HG03135 (cell line): ENCODE results near the gene FAM210B.
"Not testable (repeated sequence)": the region's sequence is repeated elsewhere in the genome, so short reads cannot be mapped to it uniquely, and the experiment has no call there.

Experiments used
- ATAC-seq: cut with Tn5 transposase; IDR thresholded peaks from one replicate; pipeline ENCODE4 v1.9.1; 2021; ENCODE audit warnings: mild to moderate bottlenecking, moderate library complexity; ENCODE audit not compliant: unreplicated experiment

FAM210B gene

GRCh38 chr20:56360133-56360907, 1.5 kb downstream of the FAM210B start:
- ATAC-seq, result no peak

- no peak for ATAC-seq
Measured at GRCh38 chr20:56360908-56361205, 2.1 kb downstream of the FAM210B start.

GRCh38 chr20:56361900-56362299, 3.1 kb downstream of the FAM210B start:
- no peak for ATAC-seq

DNA sequence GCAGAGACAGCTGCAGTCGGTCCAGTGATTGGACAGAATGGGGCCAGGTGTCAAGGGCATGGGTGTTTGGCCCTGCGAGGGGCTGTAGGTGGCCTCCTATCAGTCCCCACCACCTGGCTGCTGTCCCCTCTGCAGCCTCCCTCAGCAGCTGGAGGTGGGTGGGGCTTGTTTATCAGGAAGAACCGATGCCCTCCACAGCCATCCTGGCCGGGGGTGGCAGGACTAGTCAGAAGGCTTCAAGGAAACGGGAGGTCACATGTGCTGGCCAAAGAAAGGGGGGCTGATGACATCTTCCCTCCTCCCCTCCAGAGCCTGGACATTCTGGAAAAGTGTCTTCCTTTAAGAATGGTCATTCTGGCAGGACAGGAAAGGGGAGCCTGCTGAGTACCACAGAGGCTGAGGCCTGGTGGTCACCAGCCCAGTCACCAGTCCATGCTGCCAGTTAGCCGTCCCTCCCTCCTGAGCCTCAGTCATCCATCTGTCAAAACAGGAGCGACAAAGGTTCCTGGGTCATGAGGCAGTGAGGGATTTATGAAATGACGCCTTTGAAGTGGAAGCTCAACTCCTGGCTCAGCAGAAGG, 4.1 kb downstream of the FAM210B start:
- ATAC-seq, result no peak

GRCh38 chr20:56363491-56363890, 4.7 kb downstream of the FAM210B start:
- ATAC-seq, result no peak

DNA sequence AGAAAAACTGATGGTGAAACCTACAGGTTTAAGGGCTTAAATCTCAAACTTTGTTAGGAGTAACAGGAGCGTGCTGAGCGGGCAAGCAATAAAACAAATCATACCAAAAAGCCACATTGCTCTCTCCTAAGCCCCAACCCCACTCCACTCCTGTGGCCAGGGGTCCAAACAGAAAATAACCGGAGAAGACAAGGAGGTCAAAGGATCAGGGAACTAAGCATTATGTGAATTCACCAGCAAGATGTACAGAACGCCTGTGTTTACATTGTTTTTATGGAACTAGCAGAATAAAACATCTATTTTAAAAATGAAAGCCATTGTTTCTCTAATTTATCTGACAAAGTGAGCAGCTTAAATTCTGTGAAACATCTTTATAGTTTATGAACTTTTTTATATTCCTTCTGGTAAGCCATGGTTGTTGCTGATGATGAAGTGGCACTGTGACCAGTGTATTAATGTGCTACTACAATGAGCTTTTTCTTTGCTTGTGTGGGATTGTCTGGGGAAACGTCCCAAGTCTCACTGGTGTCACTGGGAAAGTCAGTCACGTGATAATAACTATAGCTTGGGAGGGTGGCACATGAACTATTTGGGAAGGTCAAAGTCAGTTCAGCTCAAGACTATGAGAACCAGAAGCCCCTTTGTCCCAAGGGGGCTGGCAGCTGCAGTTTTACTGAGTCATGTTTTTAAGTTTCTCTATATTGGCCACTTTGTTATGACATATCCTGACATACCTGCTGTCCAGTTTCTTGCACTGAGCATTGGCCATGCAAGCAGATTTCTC, 9.8 kb downstream of the FAM210B start:
- ATAC-seq, result no peak

GRCh38 chr20:56369179-56369578, 10.4 kb downstream of the FAM210B start:
- no peak for ATAC-seq

DNA sequence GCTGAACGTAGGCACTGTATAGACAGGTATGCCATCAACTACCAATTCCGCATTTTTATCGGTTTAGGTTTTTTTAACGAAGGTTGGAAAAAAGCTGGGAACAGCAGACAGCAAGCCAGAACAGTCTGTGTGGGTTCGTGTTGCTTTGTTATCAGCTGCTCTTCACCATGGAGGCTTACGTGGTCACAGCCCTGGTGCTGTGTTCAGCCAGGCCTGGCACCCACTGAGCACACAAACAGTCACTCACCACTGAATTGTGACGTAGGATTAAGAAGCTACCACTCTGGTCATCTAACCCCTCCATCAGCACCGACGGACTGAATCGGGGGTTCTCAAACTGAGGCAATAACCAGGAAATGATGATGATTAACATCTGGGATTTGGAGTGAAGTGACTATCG, 13.2 kb downstream of the FAM210B start:
- no peak for ATAC-seq

GRCh38 chr20:56372850-56373249, 14.1 kb downstream of the FAM210B start:
- ATAC-seq, result no peak

DNA sequence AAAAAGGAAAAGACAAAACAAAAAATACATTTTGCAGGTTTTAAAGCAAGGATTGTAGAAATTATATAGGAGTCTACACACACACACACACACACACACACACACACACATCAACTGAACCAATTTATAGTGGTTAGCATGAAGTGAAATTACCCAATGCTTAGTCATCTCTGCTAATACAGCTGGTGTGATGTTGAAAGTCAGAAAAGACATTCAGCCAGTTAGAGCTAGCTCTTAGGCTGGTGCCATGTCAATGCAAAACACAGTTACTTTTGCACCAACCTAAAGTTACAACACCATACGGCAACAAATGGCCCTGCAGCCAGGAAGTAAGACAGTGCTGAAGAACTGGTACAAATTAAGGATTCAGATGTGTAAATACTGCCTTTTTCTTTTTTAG, 15.2 kb downstream of the FAM210B start:
- ATAC-seq, result no peak

- no peak for ATAC-seq
Measured at GRCh38 chr20:56376331-56376730, 17.6 kb downstream of the FAM210B start.

DNA sequence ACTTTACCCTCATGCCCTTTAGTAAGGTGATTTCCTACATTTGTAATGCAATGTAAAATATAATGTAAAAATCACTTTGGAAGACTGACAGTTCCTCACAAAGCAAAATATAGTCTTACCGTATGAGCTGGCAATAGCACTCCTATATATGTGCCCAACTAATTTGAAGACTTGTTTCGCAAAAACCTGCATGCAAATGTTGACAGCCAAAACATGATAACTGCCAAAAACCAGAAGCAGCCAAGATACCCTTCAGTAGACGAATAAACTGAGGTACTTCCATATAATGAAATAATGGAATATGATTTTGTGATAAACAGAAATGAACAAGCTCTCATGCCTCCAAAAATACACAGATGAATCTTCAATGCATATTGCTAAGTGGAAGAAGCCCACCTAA, 19.6 kb downstream of the FAM210B start:
- no peak for ATAC-seq

DNA sequence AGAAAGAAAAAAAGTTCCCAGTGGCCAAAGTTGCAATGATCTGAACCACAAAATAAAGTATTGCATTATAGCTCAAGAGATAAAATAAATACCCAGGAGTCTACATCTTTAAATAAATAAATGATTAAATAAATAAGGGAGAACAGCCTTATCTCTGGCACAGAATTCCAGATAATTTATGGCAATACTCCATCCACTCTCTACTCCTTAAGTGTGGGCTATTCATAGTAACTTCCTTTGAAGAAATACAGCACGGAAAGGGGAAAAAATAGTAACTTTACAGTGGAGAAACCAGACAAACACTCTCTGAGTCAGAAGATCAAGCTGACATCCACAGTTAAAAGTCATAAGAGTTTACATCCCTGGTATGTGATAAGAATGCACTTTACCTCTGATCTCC, 21.6 kb downstream of the FAM210B start:
- ATAC-seq, result no peak

GRCh38 chr20:56381501-56381900, 22.7 kb downstream of the FAM210B start:
- no peak for ATAC-seq

DNA sequence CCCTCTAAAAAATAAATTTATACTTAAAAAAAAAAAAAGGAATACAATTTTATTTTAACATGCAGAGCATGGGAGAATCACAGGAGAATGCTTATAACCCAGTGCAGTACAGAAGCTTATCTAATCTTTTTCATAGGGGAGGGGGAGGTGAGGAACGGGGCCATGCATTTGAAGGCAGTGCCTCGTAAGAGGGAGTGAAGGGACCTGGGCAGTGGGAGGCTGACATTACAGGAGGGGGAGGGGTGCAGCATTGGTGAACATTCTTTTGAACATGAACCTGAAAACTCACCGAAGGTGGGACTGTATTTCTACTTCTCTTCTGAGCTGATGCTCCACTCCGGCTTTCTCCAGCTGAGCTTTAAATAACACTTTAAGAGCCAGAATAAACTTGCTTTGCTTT, 23.9 kb downstream of the FAM210B start:
- no peak for ATAC-seq

DNA sequence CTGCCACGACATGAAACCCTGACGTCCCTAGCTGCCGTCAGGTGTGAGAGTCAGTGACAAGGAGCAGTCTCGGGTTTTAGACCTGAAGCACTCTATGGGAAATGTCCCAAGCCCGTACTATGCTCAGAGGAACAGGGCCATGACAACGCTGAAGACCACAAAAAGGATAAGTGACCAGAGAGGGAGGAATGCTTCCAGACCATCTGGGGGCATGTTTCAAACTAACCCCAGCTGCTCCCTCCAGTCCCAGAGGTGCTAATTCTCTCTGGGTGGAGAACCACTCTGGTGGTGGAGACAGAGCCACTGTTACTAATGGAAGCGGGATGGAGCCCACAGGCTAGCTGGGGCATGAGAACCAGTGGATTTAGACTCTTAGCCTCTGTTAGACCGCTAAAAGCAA, 24.6 kb downstream of the FAM210B start:
- no peak for ATAC-seq

GRCh38 chr20:56385130-56385529, 26.4 kb downstream of the FAM210B start:
- no peak for ATAC-seq

GRCh38 chr20:56386219-56386618, 27.4 kb downstream of the FAM210B start:
- no peak for ATAC-seq

GRCh38 chr20:56388882-56389281, 30.1 kb downstream of the FAM210B start:
- ATAC-seq, result no peak

DNA sequence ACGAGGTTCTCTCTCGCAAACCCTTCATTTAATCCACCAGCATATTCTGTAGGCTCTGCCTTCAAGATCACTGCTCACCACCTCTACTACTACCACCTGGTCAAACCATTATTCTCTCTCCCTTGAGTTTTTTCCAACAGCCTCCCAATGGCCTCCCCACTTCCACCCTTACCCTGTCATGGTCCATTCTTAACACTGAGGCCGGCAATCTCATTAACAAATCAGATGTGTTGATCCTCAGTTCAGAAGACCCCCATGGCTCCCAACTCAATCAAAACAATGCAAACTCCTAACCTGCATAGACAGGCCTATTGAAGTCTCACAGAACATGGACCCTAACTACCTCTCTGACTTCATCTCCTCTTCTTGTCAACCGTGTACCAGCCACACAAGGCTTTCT, 31.0 kb downstream of the FAM210B start:
- ATAC-seq, result no peak

- ATAC-seq, result not testable (repeated sequence)
Measured at GRCh38 chr20:56390396-56390795, 31.6 kb downstream of the FAM210B start.

- ATAC-seq, result no peak
Measured at GRCh38 chr20:56391037-56391436, 32.3 kb downstream of the FAM210B start.
